Cardiac fibroblast (primary cell): ENCODE results near the gene ARSB.

Experiments used
- DNase-seq, 2 donors: peaks; one replicate each; pipeline versions ENCODE4 v3.0.0 to v3.0.0-alpha.2; 2010; ENCODE audit warnings: low read depth in 2 of 2
- H3K4me3 ChIP-seq, 2 donors: replicated peaks in 1 of 2; 1 replicate in 1 of 2; 2 replicates in 1 of 2; pipeline ENCODE4 v1.5.1; 2011; ENCODE audit warnings: low read depth in 2 of 2, low read length in 2 of 2, mild to moderate bottlenecking in 2 of 2, moderate library complexity in 1 of 2
- TF ChIP-seq, protein P1 (sequence below): IDR thresholded peaks from one replicate; pipeline ENCODE4 v1.5.1; 2011; ENCODE audit warnings: low read depth, mild to moderate bottlenecking, low read length, inconsistent platforms

ARSB gene

DNA sequence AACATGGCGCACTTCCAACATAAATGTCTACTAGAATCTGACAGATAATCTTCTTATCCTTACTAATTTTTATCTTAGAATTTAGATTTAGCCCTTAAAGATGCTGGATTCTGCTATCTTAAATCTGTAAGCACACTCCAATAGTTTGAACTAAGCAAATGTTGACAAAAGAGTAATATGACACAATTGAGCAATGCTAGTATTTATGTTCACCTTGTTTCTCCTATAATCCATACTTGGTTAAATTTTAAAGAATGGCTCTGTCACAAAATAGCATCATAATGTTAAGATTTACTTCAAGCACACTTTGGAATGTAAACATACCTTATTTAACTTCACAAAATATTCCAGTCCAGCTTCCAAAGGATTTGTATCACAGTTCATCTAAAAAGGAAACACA, 38.8 kb upstream of the ARSB start:
- TF ChIP-seq, protein P1, sequence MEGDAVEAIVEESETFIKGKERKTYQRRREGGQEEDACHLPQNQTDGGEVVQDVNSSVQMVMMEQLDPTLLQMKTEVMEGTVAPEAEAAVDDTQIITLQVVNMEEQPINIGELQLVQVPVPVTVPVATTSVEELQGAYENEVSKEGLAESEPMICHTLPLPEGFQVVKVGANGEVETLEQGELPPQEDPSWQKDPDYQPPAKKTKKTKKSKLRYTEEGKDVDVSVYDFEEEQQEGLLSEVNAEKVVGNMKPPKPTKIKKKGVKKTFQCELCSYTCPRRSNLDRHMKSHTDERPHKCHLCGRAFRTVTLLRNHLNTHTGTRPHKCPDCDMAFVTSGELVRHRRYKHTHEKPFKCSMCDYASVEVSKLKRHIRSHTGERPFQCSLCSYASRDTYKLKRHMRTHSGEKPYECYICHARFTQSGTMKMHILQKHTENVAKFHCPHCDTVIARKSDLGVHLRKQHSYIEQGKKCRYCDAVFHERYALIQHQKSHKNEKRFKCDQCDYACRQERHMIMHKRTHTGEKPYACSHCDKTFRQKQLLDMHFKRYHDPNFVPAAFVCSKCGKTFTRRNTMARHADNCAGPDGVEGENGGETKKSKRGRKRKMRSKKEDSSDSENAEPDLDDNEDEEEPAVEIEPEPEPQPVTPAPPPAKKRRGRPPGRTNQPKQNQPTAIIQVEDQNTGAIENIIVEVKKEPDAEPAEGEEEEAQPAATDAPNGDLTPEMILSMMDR, result no peak
- no peak overlapping the region for H3K4me3 ChIP-seq

DNA sequence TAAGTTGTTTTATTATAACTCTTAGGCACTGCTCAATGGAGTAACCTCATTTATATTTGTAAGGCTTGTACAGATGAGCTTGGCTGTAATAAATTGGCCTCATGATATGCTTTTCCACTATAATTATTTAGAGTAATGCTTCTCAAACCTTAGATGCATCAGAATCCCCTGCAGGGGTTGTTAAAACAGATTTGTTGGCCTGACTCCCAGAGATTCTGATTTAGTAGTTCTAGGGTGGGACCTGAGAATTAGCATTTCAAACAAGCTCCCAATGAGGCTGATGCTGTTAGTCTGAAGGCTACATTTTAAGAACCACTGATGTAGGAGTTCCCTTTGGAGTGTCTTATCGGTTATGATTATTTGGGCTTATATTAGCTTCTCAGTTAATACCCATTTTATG, 38.2 kb upstream of the ARSB start:
- DNase-seq, result no peak
- TF ChIP-seq, protein P1, result no peak
- no peak overlapping the region for H3K4me3 ChIP-seq

More for the DNA sequence above, 38.8 kb upstream of the ARSB start:
- DNase-seq, result no peak

DNA sequence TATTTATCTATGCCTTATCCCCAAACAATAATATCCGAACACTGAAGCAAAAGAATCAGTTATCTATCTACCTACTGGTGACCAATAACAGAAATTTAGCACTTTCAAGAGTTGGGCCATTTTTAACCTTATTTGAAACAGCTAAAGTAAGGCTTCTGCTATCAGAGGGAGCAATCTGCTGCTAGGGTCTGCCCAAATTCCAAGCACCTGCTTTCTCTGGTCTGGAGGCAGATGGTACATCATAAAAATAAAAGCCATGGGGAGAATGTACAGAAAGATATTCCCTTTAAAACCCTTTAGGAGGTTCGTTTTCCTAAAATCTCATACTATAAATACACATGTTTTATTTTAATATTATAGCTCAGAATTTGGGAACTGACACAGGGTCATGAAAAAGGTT, 37.7 kb upstream of the ARSB start:
- H3K4me3 ChIP-seq, result no peak overlapping the region
- DNase-seq, result no peak
- TF ChIP-seq, protein P1, result no peak

DNA sequence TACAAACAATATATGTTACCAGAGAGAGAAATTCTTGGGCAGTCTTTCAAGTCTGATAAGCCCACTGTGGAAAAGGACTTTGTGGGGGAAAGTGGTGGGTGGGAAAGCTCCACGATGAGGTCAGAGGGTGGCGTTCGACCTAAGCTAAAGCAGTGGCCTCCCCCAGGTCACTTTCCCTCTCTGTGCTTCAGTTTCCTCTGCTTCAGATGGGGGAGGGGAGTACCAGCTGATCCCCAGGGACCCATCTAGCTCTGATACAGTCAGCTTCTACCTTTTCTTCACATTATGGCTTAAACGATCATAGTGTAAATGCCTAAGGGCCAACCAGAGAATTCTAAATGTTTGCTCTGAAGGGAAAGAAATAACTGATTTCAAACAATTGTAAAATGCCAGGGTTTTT, 36.6 kb upstream of the ARSB start:
- TF ChIP-seq, protein P1, result no peak
- DNase-seq, result peak in 1 of 2 donors; percentile 20
- H3K4me3 ChIP-seq, result no peak overlapping the region

DNA sequence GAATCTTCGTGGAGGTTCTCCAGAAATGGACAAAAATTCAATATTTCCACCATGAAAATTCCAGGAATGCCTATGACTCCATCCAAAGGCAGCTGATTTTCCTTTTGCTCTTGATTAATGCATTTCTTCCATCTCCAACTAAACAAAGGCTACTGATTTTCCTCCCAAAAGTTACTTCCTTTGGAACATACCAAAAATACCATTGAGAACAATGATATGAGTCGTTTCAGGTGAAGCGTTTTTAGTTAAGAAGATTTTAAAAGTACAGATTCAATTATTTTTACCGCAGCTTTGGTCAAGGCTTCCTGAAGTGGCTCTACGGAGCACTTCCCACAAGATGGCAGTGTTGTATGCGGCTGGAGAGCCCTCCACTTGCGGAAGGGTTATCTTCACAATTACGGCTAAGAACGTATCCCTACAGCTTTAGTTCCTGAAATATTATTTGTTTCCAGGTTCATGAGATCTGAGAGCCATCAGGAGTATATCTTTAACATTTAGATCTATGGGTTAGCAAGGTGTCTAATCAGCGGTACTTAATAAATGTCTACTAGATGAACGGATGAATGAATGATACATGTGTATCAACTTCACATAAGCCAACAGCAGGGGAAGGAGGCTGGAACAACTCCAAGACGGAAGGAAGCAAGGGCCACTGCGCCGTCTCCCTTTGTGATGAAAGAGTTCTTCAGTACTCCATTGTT, 35.9 kb upstream of the ARSB start:
- TF ChIP-seq, protein P1, result peak; percentile 91
- no peak overlapping the region for H3K4me3 ChIP-seq
- DNase-seq, result peak; percentile 74 to 84

DNA sequence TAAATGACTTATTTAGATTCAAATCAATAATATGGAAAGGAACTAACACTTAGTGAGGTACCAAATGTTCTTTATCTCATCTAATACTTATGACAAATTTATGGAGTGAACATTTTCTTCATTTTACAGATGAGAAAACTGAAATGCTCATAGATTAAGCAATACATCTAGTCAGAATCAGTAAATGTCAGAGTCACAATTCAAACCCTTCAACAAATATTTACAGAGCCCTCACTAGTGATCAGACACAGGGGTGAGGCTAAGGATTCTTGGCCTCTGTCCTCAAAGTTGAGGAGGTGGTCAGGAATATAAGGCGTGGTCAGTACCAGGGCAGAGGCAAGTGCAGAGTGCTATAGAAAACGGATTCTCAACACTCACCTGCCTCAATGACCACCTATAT, 29.5 kb upstream of the ARSB start:
- H3K4me3 ChIP-seq, result no peak overlapping the region
- TF ChIP-seq, protein P1, result no peak
- no peak for DNase-seq

DNA sequence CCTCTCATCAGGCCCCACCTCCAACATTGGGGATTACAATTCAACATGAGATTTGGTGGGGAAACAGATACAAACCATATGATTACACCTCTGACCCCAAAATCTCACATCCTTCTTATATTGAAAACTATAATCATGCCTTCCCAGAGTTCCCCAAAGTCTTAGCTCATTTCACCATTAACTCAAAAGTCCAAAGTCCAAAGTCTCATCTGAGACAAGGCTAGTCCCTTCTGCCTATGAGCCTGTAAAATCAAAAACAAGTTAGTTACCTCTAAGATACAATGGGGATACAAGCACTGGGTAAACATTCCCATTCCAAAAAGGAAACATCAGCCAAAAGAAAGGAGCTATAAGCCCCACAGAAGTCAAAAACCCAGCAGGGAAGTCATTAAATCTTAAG, 26.8 kb upstream of the ARSB start:
- no peak for DNase-seq
- TF ChIP-seq, protein P1, result no peak
- no peak overlapping the region for H3K4me3 ChIP-seq
